Activated naive CD8-positive, alpha-beta T cell (primary cell): Measurements from ENCODE around the gene JAG2.

Experiments used
- H3K27ac Mint-ChIP-seq: one replicate; pipeline ENCODE4 v1.8.0; 2021; ENCODE audit warnings: mixed read lengths
- H3K27me3 Mint-ChIP-seq: one replicate; pipeline ENCODE4 v1.8.0; 2021; ENCODE audit warnings: mixed read lengths
- H3K36me3 Mint-ChIP-seq: one replicate; pipeline ENCODE4 v1.8.0; 2021; ENCODE audit warnings: mixed read lengths
- H3K4me1 Mint-ChIP-seq: one replicate; pipeline ENCODE4 v1.8.0; 2021; ENCODE audit warnings: low read depth, mixed read lengths
- H3K4me3 Mint-ChIP-seq: one replicate; pipeline ENCODE4 v1.8.0; 2021; ENCODE audit warnings: mild to moderate bottlenecking, mixed read lengths
- H3K9me3 Mint-ChIP-seq: one replicate; pipeline ENCODE4 v1.8.0; 2021; ENCODE audit warnings: low read depth, mixed read lengths

JAG2 gene

GRCh38 chr14:105155681-105156413, 12.7 kb downstream of the JAG2 start:
- no peaks in the 10 kb centered on the region for H3K27me3 Mint-ChIP-seq
- H3K27ac Mint-ChIP-seq = no peak overlapping the region
- no peaks in the 10 kb centered on the region for H3K4me1 Mint-ChIP-seq
- H3K9me3 Mint-ChIP-seq = no peaks in the 10 kb centered on the region
- no peaks in the 10 kb centered on the region for H3K36me3 Mint-ChIP-seq
- no peak overlapping the region for H3K4me3 Mint-ChIP-seq

- no peaks in the 10 kb centered on the region for H3K4me1 Mint-ChIP-seq
Measured at GRCh38 chr14:105155071-105155651, 13.4 kb downstream of the JAG2 start.

GRCh38 chr14:105154476-105154871, 14.1 kb downstream of the JAG2 start:
- H3K27me3 Mint-ChIP-seq = no peaks in the 10 kb centered on the region
- no peak overlapping the region for H3K27ac Mint-ChIP-seq
- no peaks in the 10 kb centered on the region for H3K9me3 Mint-ChIP-seq

More at GRCh38 chr14:105155071-105155651, 13.4 kb downstream of the JAG2 start:
- H3K27ac Mint-ChIP-seq = no peak overlapping the region
- H3K27me3 Mint-ChIP-seq = no peaks in the 10 kb centered on the region
- H3K36me3 Mint-ChIP-seq = no peaks in the 10 kb centered on the region
- no peaks in the 10 kb centered on the region for H3K9me3 Mint-ChIP-seq
- no peak overlapping the region for H3K4me3 Mint-ChIP-seq

GRCh38 chr14:105153739-105154475, 14.7 kb downstream of the JAG2 start:
- H3K9me3 Mint-ChIP-seq = no peaks in the 10 kb centered on the region
- no peaks in the 10 kb centered on the region for H3K36me3 Mint-ChIP-seq
- H3K4me3 Mint-ChIP-seq = no peak overlapping the region
- no peak overlapping the region for H3K27ac Mint-ChIP-seq
- H3K27me3 Mint-ChIP-seq = no peaks in the 10 kb centered on the region
- no peaks in the 10 kb centered on the region for H3K4me1 Mint-ChIP-seq

More at GRCh38 chr14:105154476-105154871, 14.1 kb downstream of the JAG2 start:
- Mint-ChIP-seq H3K4me1 (no peaks in the 10 kb centered on the region), H3K4me3 (no peak overlapping the region), H3K36me3 (no peaks in the 10 kb centered on the region)

- Mint-ChIP-seq H3K27me3 (no peaks in the 10 kb centered on the region), H3K36me3 (no peaks in the 10 kb centered on the region), H3K4me1 (no peaks in the 10 kb centered on the region), H3K9me3 (no peaks in the 10 kb centered on the region), H3K4me3 (no peak overlapping the region), H3K27ac (no peak overlapping the region)
Measured at GRCh38 chr14:105153331-105153731, 15.2 kb downstream of the JAG2 start.

GRCh38 chr14:105152794-105153241, 15.8 kb downstream of the JAG2 start:
- no peaks in the 10 kb centered on the region for H3K4me1 Mint-ChIP-seq
- H3K27me3 Mint-ChIP-seq = no peaks in the 10 kb centered on the region
- no peaks in the 10 kb centered on the region for H3K36me3 Mint-ChIP-seq
- no peaks in the 10 kb centered on the region for H3K9me3 Mint-ChIP-seq
- no peak overlapping the region for H3K4me3 Mint-ChIP-seq
- no peak overlapping the region for H3K27ac Mint-ChIP-seq

- H3K27me3 Mint-ChIP-seq = no peaks in the 10 kb centered on the region
- H3K4me1 Mint-ChIP-seq = no peaks in the 10 kb centered on the region
- no peak overlapping the region for H3K4me3 Mint-ChIP-seq
- H3K27ac Mint-ChIP-seq = no peak overlapping the region
- no peaks in the 10 kb centered on the region for H3K36me3 Mint-ChIP-seq
- H3K9me3 Mint-ChIP-seq = no peaks in the 10 kb centered on the region
Measured at GRCh38 chr14:105151838-105152793, 16.5 kb downstream of the JAG2 start.

GRCh38 chr14:105151084-105151837, 17.3 kb downstream of the JAG2 start:
- Mint-ChIP-seq H3K9me3 (no peaks in the 10 kb centered on the region), H3K27me3 (no peaks in the 10 kb centered on the region), H3K4me3 (no peak overlapping the region)

GRCh38 chr14:105150368-105151083, 18.1 kb downstream of the JAG2 start:
- H3K27me3 Mint-ChIP-seq = no peaks in the 10 kb centered on the region
- no peak overlapping the region for H3K27ac Mint-ChIP-seq
- H3K36me3 Mint-ChIP-seq = no peaks in the 10 kb centered on the region
- H3K9me3 Mint-ChIP-seq = no peaks in the 10 kb centered on the region
- H3K4me3 Mint-ChIP-seq = no peak overlapping the region
- H3K4me1 Mint-ChIP-seq = no peaks in the 10 kb centered on the region

More at GRCh38 chr14:105151084-105151837, 17.3 kb downstream of the JAG2 start:
- H3K4me1 Mint-ChIP-seq = no peaks in the 10 kb centered on the region
- no peak overlapping the region for H3K27ac Mint-ChIP-seq
- no peaks in the 10 kb centered on the region for H3K36me3 Mint-ChIP-seq

GRCh38 chr14:105150026-105150367, 18.6 kb downstream of the JAG2 start:
- Mint-ChIP-seq H3K27ac (no peak overlapping the region), H3K4me1 (no peaks in the 10 kb centered on the region), H3K27me3 (no peaks in the 10 kb centered on the region), H3K9me3 (no peaks in the 10 kb centered on the region), H3K36me3 (no peaks in the 10 kb centered on the region), H3K4me3 (no peak overlapping the region)

GRCh38 chr14:105149146-105149781, 19.3 kb downstream of the JAG2 start:
- Mint-ChIP-seq H3K27me3 (no peaks in the 10 kb centered on the region), H3K36me3 (no peaks in the 10 kb centered on the region), H3K4me1 (no peaks in the 10 kb centered on the region), H3K4me3 (no peak overlapping the region), H3K9me3 (no peaks in the 10 kb centered on the region), H3K27ac (no peak overlapping the region)

- no peaks in the 10 kb centered on the region for H3K36me3 Mint-ChIP-seq
- H3K4me1 Mint-ChIP-seq = no peaks in the 10 kb centered on the region
- no peak overlapping the region for H3K4me3 Mint-ChIP-seq
- H3K9me3 Mint-ChIP-seq = no peaks in the 10 kb centered on the region
- no peaks in the 10 kb centered on the region for H3K27me3 Mint-ChIP-seq
- H3K27ac Mint-ChIP-seq = no peak overlapping the region
Measured at GRCh38 chr14:105148604-105149145, 19.9 kb downstream of the JAG2 start.
